ENCODE results near the gene ASXL2. TPM values are rescaled to one million over a fixed set of nuclear protein-coding genes. Genes with fewer than 3 reads are reported as not detected.
"Not testable (repeated sequence)": the region's sequence is repeated elsewhere in the genome, so short reads cannot be mapped to it uniquely, and the experiment has no call there.

ASXL2 gene
- total RNA-seq, 2 experiments from 2014 or later = 43.7 to 45.0 TPM

- CTCF ChIA-PET = interaction anchor here (1.3 kb wide), 1 partner anchor 11 kb away, joined by 3 read pairs; no protein-coding TSS in a partner anchor
- no peaks in the 10 kb centered on the region for H3K9me3 Mint-ChIP-seq
- DNase-seq = no peak
- no peak overlapping the region for H3K4me3 Mint-ChIP-seq
- peaks cover 7% of the 10 kb centered on the region for H3K4me1 Mint-ChIP-seq
- no peak overlapping the region for H3K27ac Mint-ChIP-seq
- POLR2A ChIA-PET = interaction anchor here (0.6 kb wide), 1 partner anchor 77 kb away, joined by 3 read pairs; no protein-coding TSS in a partner anchor
- no peaks in the 10 kb centered on the region for H3K27me3 Mint-ChIP-seq
- peaks cover 22% of the 10 kb centered on the region for H3K36me3 Mint-ChIP-seq (ENCODE audit: low read depth)
Observed at GRCh38 chr2:25845843-25846505, 32.3 kb downstream of the ASXL2 start.

DNA sequence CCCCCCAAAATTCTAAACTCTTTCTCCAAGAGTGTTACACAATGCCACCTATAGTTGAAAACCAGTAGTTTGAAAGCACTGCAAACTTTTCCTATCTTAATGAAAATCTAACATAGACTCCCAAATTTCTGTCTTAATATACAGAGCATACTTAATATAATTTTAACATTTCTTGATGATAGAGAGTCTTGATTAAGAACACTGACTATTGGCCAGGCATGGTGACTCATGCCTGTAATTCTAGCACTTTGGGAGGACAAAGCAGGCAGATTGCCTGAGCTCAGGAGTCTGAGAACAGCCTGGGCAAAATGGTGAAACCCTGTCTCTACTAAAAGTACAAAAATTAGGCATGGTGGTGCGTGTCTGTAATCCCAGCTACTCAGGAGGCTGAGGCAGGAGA is 34.2 kb downstream of the ASXL2 start:
- Mint-ChIP-seq H3K4me1 (no peaks in the 10 kb centered on the region), H3K27ac (no peak overlapping the region), H3K4me3 (no peak overlapping the region), H3K9me3 (no peaks in the 10 kb centered on the region), H3K36me3 (ENCODE audit: low read depth) (peaks cover 18% of the 10 kb centered on the region), H3K27me3 (no peaks in the 10 kb centered on the region)
- POLR2A ChIA-PET = no interaction called here
- CTCF ChIA-PET = interaction anchor here (0.6 to 1.3 kb wide), 2 partner anchors 77 to 258 kb away, joined by 3 read pairs; no protein-coding TSS in a partner anchor
- DNase-seq = no peak

- no peak for DNase-seq
- Mint-ChIP-seq H3K9me3 (no peaks in the 10 kb centered on the region), H3K27ac (no peak overlapping the region), H3K36me3 (ENCODE audit: low read depth) (peaks cover 16% of the 10 kb centered on the region), H3K4me1 (no peaks in the 10 kb centered on the region), H3K27me3 (no peaks in the 10 kb centered on the region), H3K4me3 (no peak overlapping the region)
- ChIA-PET CTCF (interaction anchor here (1.7 kb wide), 1 partner anchor 10 kb away, joined by 6 read pairs; no protein-coding TSS in a partner anchor), POLR2A (interaction anchor here (1.4 kb wide), 1 partner anchor 10 kb away, joined by 5 read pairs; no protein-coding TSS in a partner anchor)
Observed at GRCh38 chr2:25842155-25842554, 36.1 kb downstream of the ASXL2 start.

DNA sequence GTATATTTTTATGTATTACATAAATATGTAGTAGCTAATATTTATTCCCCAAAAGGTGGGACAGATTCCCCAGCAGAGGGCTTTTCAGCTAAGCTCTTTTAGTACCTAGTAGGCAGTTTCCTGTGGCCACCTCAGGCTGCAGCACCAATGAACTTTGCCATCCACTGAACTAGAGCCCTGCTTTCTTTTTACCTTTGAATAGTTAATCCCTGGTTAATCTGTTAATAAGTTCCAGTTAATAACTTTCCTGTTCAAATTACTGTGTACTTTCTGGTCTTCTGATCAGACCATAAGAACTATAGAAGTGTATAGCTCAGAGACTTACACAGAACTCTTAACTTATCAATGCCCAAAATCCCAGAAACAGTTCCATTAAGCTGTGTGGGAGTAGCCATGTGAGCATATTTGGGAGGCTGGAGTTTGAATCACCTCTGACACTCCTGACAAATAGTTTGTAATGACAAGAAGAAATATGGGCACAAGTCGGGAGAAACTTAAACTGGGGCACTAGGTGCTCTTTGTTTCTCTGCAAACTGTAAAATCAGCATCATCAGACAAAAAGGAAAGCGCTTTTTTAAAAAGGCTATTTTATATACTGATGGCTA is 40.0 kb downstream of the ASXL2 start:
- no peaks in the 10 kb centered on the region for H3K27me3 Mint-ChIP-seq
- no peaks in the 10 kb centered on the region for H3K9me3 Mint-ChIP-seq
- H3K27ac Mint-ChIP-seq = no peak overlapping the region
- no peak for DNase-seq
- CTCF ChIA-PET = interaction anchor here (0.7 to 0.8 kb wide), 2 partner anchors 13 to 278 kb away, joined by 3 to 5 read pairs; no protein-coding TSS in a partner anchor
- no peak overlapping the region for H3K4me3 Mint-ChIP-seq
- POLR2A ChIA-PET = interaction anchor here (1.3 to 1.7 kb wide), 2 partner anchors 10 to 14 kb away, joined by 3 to 5 read pairs; no protein-coding TSS in a partner anchor
- H3K36me3 Mint-ChIP-seq (ENCODE audit: low read depth) = peaks cover 9% of the 10 kb centered on the region
- H3K4me1 Mint-ChIP-seq = peaks cover 3% of the 10 kb centered on the region

- no peak for DNase-seq
- Mint-ChIP-seq H3K36me3 (ENCODE audit: low read depth) (peaks cover 25% of the 10 kb centered on the region), H3K4me1 (peaks cover 22% of the 10 kb centered on the region), H3K27ac (no peak overlapping the region), H3K4me3 (no peak overlapping the region), H3K27me3 (no peaks in the 10 kb centered on the region), H3K9me3 (peaks cover 3% of the 10 kb centered on the region)
- ChIA-PET POLR2A (interaction anchor here (0.8 to 1.3 kb wide), 2 partner anchors 17 to 41 kb away, joined by 3 read pairs; no protein-coding TSS in a partner anchor), CTCF (interaction anchor here (0.6 to 1.7 kb wide), 4 partner anchors 10 to 157 kb away, joined by 3 to 7 read pairs (median 3); no protein-coding TSS in a partner anchor)
Observed at GRCh38 chr2:25835906-25836305, 42.4 kb downstream of the ASXL2 start.

DNA sequence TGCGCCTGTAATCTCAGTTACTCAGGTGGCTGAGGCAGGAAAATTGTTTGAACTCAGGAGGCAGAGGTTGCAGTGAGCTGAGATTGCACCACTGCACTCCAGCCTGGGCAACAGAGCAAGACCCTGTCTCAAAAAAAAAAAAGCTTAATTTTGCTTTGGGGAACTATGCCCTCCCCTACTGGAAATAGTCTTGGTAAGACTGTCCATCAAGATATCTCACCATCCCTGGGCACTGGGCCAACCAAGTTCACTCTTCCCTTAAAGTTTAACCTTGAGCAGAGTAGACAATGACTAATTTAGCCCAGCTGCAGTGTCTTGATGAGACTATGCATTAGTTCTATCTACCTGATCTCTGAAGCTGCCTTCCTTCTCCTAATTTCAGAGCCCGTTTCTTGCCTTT is 44.7 kb downstream of the ASXL2 start:
- H3K9me3 Mint-ChIP-seq = peaks cover 3% of the 10 kb centered on the region
- H3K36me3 Mint-ChIP-seq (ENCODE audit: low read depth) = peaks cover 41% of the 10 kb centered on the region
- H3K4me3 Mint-ChIP-seq = no peak overlapping the region
- no peak overlapping the region for H3K27ac Mint-ChIP-seq
- ChIA-PET CTCF (no interaction called here), POLR2A (interaction anchor here (0.7 to 1.1 kb wide), 2 partner anchors 18 to 70 kb away, joined by 4 read pairs; no protein-coding TSS in a partner anchor)
- no peaks in the 10 kb centered on the region for H3K27me3 Mint-ChIP-seq
- DNase-seq = no peak
- peaks cover 37% of the 10 kb centered on the region for H3K4me1 Mint-ChIP-seq

DNA sequence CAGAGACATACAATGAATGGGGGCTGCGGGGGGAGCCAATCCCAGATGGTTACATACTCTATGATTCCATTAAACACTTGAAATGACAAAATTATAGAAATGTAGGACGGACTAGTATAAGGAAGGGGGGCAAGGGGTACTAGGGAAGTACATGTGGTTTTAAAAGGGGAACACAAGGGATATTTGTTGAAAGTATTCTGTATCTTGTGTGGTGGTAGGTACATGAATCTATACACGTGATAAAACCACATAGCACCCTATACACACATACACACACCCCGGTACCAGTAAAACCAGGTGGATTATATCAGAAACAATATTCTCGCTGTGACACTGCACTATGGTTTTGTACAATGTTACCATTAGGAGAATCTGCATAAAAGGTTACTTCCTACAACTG is 45.4 kb downstream of the ASXL2 start:
- Mint-ChIP-seq H3K4me3 (no peak overlapping the region), H3K27ac (no peak overlapping the region), H3K4me1 (peaks cover 37% of the 10 kb centered on the region), H3K27me3 (no peaks in the 10 kb centered on the region), H3K9me3 (peaks cover 3% of the 10 kb centered on the region), H3K36me3 (ENCODE audit: low read depth) (peaks cover 41% of the 10 kb centered on the region)
- no peak for DNase-seq
- CTCF ChIA-PET = no interaction called here
- POLR2A ChIA-PET = interaction anchor here (1.1 kb wide), 1 partner anchor 19 kb away, joined by 4 read pairs; no protein-coding TSS in a partner anchor

GRCh38 chr2:25831746-25832449 is 46.4 kb downstream of the ASXL2 start:
- Mint-ChIP-seq H3K9me3 (peaks cover 3% of the 10 kb centered on the region), H3K4me1 (peaks cover 37% of the 10 kb centered on the region), H3K36me3 (ENCODE audit: low read depth) (peaks cover 41% of the 10 kb centered on the region), H3K4me3 (peak overlapping the region; percentile 15), H3K27me3 (no peaks in the 10 kb centered on the region), H3K27ac (peak overlapping the region; percentile 76)
- POLR2A ChIA-PET = interaction anchor here (1.0 to 2.1 kb wide), 4 partner anchors 14 to 525 kb away, joined by 3 to 5 read pairs (median 4); partner anchors contain the start of gene ASXL2
- DNase-seq = no peak
- CTCF ChIA-PET = interaction anchor here (0.8 to 1.4 kb wide), 2 partner anchors 37 to 225 kb away, joined by 3 read pairs; no protein-coding TSS in a partner anchor

- peaks cover 3% of the 10 kb centered on the region for H3K9me3 Mint-ChIP-seq
- peaks cover 41% of the 10 kb centered on the region for H3K36me3 Mint-ChIP-seq (ENCODE audit: low read depth)
- CTCF ChIA-PET = no interaction called here
- H3K27ac Mint-ChIP-seq = no peak overlapping the region
- no peaks in the 10 kb centered on the region for H3K27me3 Mint-ChIP-seq
- peaks cover 54% of the 10 kb centered on the region for H3K4me1 Mint-ChIP-seq
- H3K4me3 Mint-ChIP-seq = no peak overlapping the region
- POLR2A ChIA-PET = interaction anchor here (0.8 to 1.2 kb wide), 2 partner anchors 21 to 49 kb away, joined by 3 read pairs; partner anchors contain the start of gene ASXL2
- DNase-seq = no peak
Observed at GRCh38 chr2:25829828-25830227, 48.5 kb downstream of the ASXL2 start.

GRCh38 chr2:25829377-25829704 is 48.9 kb downstream of the ASXL2 start:
- H3K9me3 Mint-ChIP-seq = peaks cover 3% of the 10 kb centered on the region
- H3K4me1 Mint-ChIP-seq = peaks cover 58% of the 10 kb centered on the region
- ChIA-PET CTCF (no interaction called here), POLR2A (interaction anchor here (1.2 kb wide), 1 partner anchor 49 kb away, joined by 3 read pairs; the partner anchor contains the start of gene ASXL2)
- no peaks in the 10 kb centered on the region for H3K27me3 Mint-ChIP-seq
- H3K4me3 Mint-ChIP-seq = no peak overlapping the region
- H3K36me3 Mint-ChIP-seq (ENCODE audit: low read depth) = peaks cover 41% of the 10 kb centered on the region
- H3K27ac Mint-ChIP-seq = no peak overlapping the region
- no peak for DNase-seq

DNA sequence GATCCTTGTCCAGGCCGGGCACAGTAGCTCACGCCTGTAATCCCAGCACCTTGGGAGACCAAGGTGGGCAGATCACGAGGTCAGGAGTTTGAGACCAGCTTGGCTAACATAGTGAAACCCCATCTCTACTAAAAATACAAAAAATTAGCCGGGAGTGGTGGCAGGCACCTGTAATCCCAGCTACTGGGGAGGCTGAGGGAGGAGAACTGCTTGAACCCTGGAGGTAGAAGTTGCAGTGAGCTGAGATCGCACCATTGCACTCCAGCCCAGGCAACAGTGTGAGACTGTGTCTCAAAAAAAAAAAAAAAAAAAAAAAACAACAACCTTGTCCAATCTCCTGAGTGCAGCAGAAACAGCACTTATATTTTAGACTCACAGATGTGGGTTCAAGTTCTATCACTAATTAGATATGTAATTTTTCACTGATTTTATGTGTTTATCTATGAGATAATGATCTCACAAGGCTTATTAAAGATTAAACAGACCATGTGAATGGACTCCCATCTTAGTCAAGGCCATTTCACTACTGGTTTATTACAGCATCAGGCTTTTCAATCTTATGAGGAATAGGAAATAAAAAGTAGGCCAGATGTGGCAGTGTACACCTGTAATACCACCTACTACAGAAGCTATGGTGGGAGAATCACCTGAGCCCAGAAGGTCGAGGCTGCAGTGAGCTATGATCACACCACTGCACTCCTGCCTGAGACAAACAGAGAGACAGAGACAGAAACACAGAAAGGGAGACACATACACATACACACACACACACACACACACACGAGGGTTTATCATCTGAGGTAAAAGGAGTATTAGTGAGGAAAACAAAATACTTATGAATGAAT is 49.5 kb downstream of the ASXL2 start:
- POLR2A ChIA-PET = not testable (repeated sequence)

DNA sequence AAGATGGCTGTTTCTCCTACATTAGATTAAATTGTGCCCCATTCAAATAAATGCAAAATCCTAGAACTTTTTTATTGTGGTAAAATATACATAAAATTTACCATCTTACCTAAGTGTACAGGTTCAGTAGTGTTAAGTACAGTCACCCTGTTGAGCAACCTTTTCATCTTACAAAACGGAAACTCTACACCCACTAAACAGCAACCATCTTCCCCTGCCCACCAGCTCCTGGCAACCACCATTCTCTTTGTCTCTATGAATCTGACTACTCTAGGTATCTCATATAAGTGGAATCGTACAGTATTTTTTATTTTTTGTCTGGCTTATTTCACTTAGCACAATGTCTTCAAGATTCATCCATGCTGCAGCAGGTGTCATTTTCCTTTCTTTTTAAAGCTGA is 53.0 kb downstream of the ASXL2 start:
- Mint-ChIP-seq H3K27me3 (peaks cover 4% of the 10 kb centered on the region), H3K4me3 (peak overlapping the region; percentile 5), H3K27ac (peak overlapping the region; percentile 12), H3K9me3 (no peaks in the 10 kb centered on the region), H3K36me3 (ENCODE audit: low read depth) (peaks cover 32% of the 10 kb centered on the region), H3K4me1 (peaks cover 57% of the 10 kb centered on the region)
- POLR2A ChIA-PET = interaction anchor here (0.8 to 2.2 kb wide), 4 partner anchors 8 to 30 kb away, joined by 3 to 10 read pairs (median 3); no protein-coding TSS in a partner anchor
- CTCF ChIA-PET = interaction anchor here (1.0 to 2.0 kb wide), 3 partner anchors 21 to 103 kb away, joined by 4 to 6 read pairs (median 4); no protein-coding TSS in a partner anchor
- peak; percentile 47 for DNase-seq

More for the DNA sequence above, 49.5 kb downstream of the ASXL2 start:
- CTCF ChIA-PET = interaction anchor here (1.0 to 1.3 kb wide), 2 partner anchors 23 to 39 kb away, joined by 3 read pairs; no protein-coding TSS in a partner anchor
- not testable (repeated sequence) for DNase-seq, H3K27ac Mint-ChIP-seq, H3K4me3 Mint-ChIP-seq, H3K27me3 Mint-ChIP-seq, H3K9me3 Mint-ChIP-seq
- H3K36me3 Mint-ChIP-seq (ENCODE audit: low read depth) = peaks cover 39% of the 10 kb centered on the region
- H3K4me1 Mint-ChIP-seq = peaks cover 57% of the 10 kb centered on the region
